K562 (cell line): ENCODE data around the gene INO80D. TPM values are rescaled to one million over a fixed set of nuclear protein-coding genes. Genes with fewer than 3 reads are reported as not detected.
"Not testable (repeated sequence)": the region's sequence is repeated elsewhere in the genome, so short reads cannot be mapped to it uniquely, and the experiment has no call there.

Experiments
- ATAC-seq: fragments of 200-7000 bp; cut with Tn5 transposase; 3 replicates; pipeline ENCODE4 v1.9.1; 2020; ENCODE audit warnings: moderate library complexity
- BruUV-seq: library from RNA; stranded (reverse); fragments of 400-500 nt; replicated peaks from 2 replicates; lab custom pipeline; 2021; lab: Mats Ljungman, UMichigan
- CTCF ChIA-PET: fragments of 300-600 bp; formaldehyde crosslinking; extraction: SDS; loops from one replicate; lab custom pipeline; 2021; ENCODE audit warnings: low intra/inter-chr PET ratio; lab: Yijun Ruan, JAX
- POLR2A ChIA-PET: fragments of 300-600, 350-650 bp; sonication (Branson Sonifier 250); formaldehyde crosslinking; extraction: SDS; loops from one replicate; lab custom pipeline; 2021; ENCODE audit warnings: antibody characterized with exemption, inconsistent platforms; lab: Yijun Ruan, JAX
- DNase-seq, 4 experiments: peaks; one replicate each; pipeline versions ENCODE4 v3.0.0 to v3.0.0-alpha.2; 2011 to 2018; ENCODE audit warnings: low spot score in 3 of 4, mixed read lengths in 3 of 4; ENCODE audit errors: extremely low read depth in 1 of 4
- FAIRE-seq: peaks from 2 replicates; lab custom pipeline; 2011; peaks lifted over from hg19 to GRCh38; lab: Jason Lieb, UNC
- H2AFZ ChIP-seq: 2 replicates; pipeline ENCODE4 v1.6.0; 2011; ENCODE audit warnings: low read depth, low read length, control low read depth, inconsistent platforms
- H3K27ac ChIP-seq: fragments of 200-600 bp; 3 replicates; pipeline ENCODE4 v1.8.0; 2011; ENCODE audit warnings: low read depth, mild to moderate bottlenecking, control low read depth, inconsistent platforms, low read length, moderate library complexity, mixed read lengths; ENCODE audit errors: extremely low read depth
- H3K27me3 ChIP-seq, 2 experiments: fragments of 300-600 bp in 1 of 2; 2 replicates in 1 of 2; 3 replicates in 1 of 2; pipeline versions ENCODE4 v1.6.0 to v1.8.0; 2011; ENCODE audit warnings: inconsistent platforms in 2 of 2, low read length in 2 of 2, mild to moderate bottlenecking in 1 of 2, mixed read lengths in 1 of 2, moderate library complexity in 1 of 2; ENCODE audit not compliant: control insufficient read depth in 2 of 2, insufficient read depth in 2 of 2
- H3K36me3 ChIP-seq: fragments of 300-600 bp; 3 replicates; pipeline ENCODE4 v1.8.0; 2011; ENCODE audit warnings: mild to moderate bottlenecking, low read length, inconsistent platforms; ENCODE audit not compliant: control insufficient read depth, insufficient read depth
- H3K4me1 ChIP-seq, 2 experiments: fragments of 200-600 bp in 1 of 2; replicated peaks in 1 of 2; 2 replicates in 1 of 2; 3 replicates in 1 of 2; pipeline versions ENCODE4 v1.5.1 to v1.8.0; 2011; ENCODE audit warnings: inconsistent platforms in 2 of 2, low read length in 2 of 2, mild to moderate bottlenecking in 1 of 2, mixed read lengths in 1 of 2, moderate library complexity in 1 of 2; ENCODE audit not compliant: control insufficient read depth in 2 of 2, insufficient read depth in 2 of 2
- H3K4me2 ChIP-seq: 2 replicates; pipeline ENCODE4 v1.6.1; 2011; ENCODE audit warnings: low read length, control low read depth, inconsistent platforms, mixed read lengths; ENCODE audit not compliant: insufficient read depth
- H3K4me3 ChIP-seq: fragments of 200-600 bp; sonication (generic), shearing (Covaris generic); 2 replicates; pipeline ENCODE4 v1.5.1; 2016; ENCODE audit warnings: control low read depth, inconsistent platforms
- H3K79me2 ChIP-seq: fragments of 200-600 bp; 3 replicates; pipeline ENCODE4 v1.8.0; 2011; ENCODE audit warnings: low read length, inconsistent platforms; ENCODE audit not compliant: control insufficient read depth, insufficient read depth
- H3K9ac ChIP-seq, 2 experiments: 2 replicates each; pipeline versions ENCODE4 v1.6.0 to v1.6.1; 2011; ENCODE audit warnings: low read depth in 2 of 2, low read length in 2 of 2, control low read depth in 1 of 2, inconsistent platforms in 1 of 2, mild to moderate bottlenecking in 1 of 2, mixed read lengths in 1 of 2; ENCODE audit not compliant: insufficient read depth in 1 of 2
- H3K9me1 ChIP-seq: one replicate; pipeline ENCODE4 v1.6.0; 2011; ENCODE audit warnings: inconsistent platforms, mild to moderate bottlenecking, low read length, moderate library complexity; ENCODE audit not compliant: control insufficient read depth, insufficient read depth
- H3K9me3 ChIP-seq: replicated peaks from 2 replicates; pipeline ENCODE4 v1.5.1; 2011; ENCODE audit warnings: low read depth, low read length, inconsistent platforms; ENCODE audit not compliant: control insufficient read depth, insufficient read depth
- H4K20me1 ChIP-seq: replicated peaks from 2 replicates; pipeline ENCODE4 v1.6.1; 2011; ENCODE audit warnings: low read length, inconsistent platforms, mixed read lengths; ENCODE audit not compliant: control insufficient read depth, insufficient read depth
- BCOR ChIP-seq: fragments of 450-650 bp; IDR thresholded peaks from 2 replicates; pipeline ENCODE4 v1.6.1; 2016
- EGR1 ChIP-seq: fragments of 450-650 bp; conservative IDR thresholded peaks from 2 replicates; pipeline ENCODE4 v1.6.1; 2017; ENCODE audit warnings: mild to moderate bottlenecking
- FOXK2 ChIP-seq, 2 experiments: fragments of 450-650 bp; IDR thresholded peaks in 1 of 2; conservative IDR thresholded peaks in 1 of 2; 2 replicates each; pipeline ENCODE4 v1.6.1; 2016; ENCODE audit warnings: low read depth in 2 of 2, mild to moderate bottlenecking in 1 of 2
- GATA2 ChIP-seq: sonication (generic); formaldehyde crosslinking; IDR thresholded peaks from 2 replicates; pipeline ENCODE4 v1.4.0; 2020; ENCODE audit warnings: mild to moderate bottlenecking, missing genetic modification reagents
- NCOA4 ChIP-seq: fragments of 450-650 bp; IDR thresholded peaks from 2 replicates; pipeline ENCODE4 v1.6.1; 2018; ENCODE audit warnings: mild to moderate bottlenecking; ENCODE audit not compliant: partially characterized antibody
- PCBP2 ChIP-seq: fragments of 200-400 bp; formaldehyde crosslinking; IDR thresholded peaks from 2 replicates; pipeline ENCODE4 v1.6.1; 2018; ENCODE audit warnings: low read length, low read depth, mild to moderate bottlenecking, moderate library complexity; ENCODE audit not compliant: poor library complexity, severe bottlenecking
- POLR3A ChIP-seq: IDR thresholded peaks from 2 replicates; pipeline ENCODE4 v1.6.1; 2011; ENCODE audit warnings: borderline replicate concordance, mild to moderate bottlenecking, moderate library complexity; ENCODE audit not compliant: insufficient read length, insufficient read depth; ENCODE audit errors: extremely low read depth
- PTRF ChIP-seq: fragments of 450-650 bp; IDR thresholded peaks from 2 replicates; pipeline ENCODE4 v1.6.1; 2016; ENCODE audit warnings: mild to moderate bottlenecking, missing genetic modification characterization, missing compliant biosample characterization
- TSC22D4 ChIP-seq: fragments of 450-650 bp; IDR thresholded peaks from 2 replicates; pipeline ENCODE4 v1.6.1; 2016; ENCODE audit warnings: missing genetic modification characterization, missing biosample characterization, control low read depth
- WHSC1 ChIP-seq: IDR thresholded peaks from one replicate; pipeline ENCODE4 v1.6.1; 2012; ENCODE audit warnings: low read length, control low read depth, inconsistent platforms
- ZNF224 ChIP-seq: sonication (generic); formaldehyde crosslinking; IDR thresholded peaks from 2 replicates; pipeline ENCODE4 v1.8.0; 2022; ENCODE audit warnings: mild to moderate bottlenecking, missing genetic modification reagents
- WGBS: fragments of 100-300 bp; shearing (Covaris generic); methylation state at CpG from one replicate; pipeline ENCODE4 v1.1.6; 2016; ENCODE audit warnings: low coverage, mixed read lengths; ENCODE audit not compliant: insufficient coverage; ENCODE audit errors: missing lambda C conversion rate; 5-methylcytosine and 5-hydroxymethylcytosine counted together
- in situ Hi-C: fragments of 300-500 bp; cut with MboI; formaldehyde crosslinking; loops from 4 replicates; pipeline ENCODE4 v1.15.0; 2018; ENCODE audit warnings: inconsistent platforms, mixed read lengths
- intact Hi-C: fragments of 100-400 bp; cut with micrococcal nuclease; formaldehyde crosslinking; loops from 2 replicates; pipeline ENCODE4 v1.14.2; 2022
- polyA plus RNA-seq, 8 experiments: library from polyadenylated mRNA; depleted of rRNA in 4 of 8; stranded (reverse) in 5 of 8; unstranded in 3 of 8; fragments of >200 nt; fragmentation: Nextera tagmentation in 2 of 8; fragmentation: Illumina TruSeq in 1 of 8; extraction: Ambion mirVana in 2 of 8; extraction: Trizol in 1 of 8; gene quantifications; 2 replicates each; pipeline versions ENCODE4 v1.2.1 to v1.2.3, GENCODE V29; 2011 to 2014; ENCODE audit warnings: inconsistent platforms in 1 of 8, missing spikeins in 1 of 8
- total RNA-seq, 7 experiments: library from RNA; depleted of rRNA in 6 of 7; stranded (reverse); fragments of >200 nt in 6 of 7; fragmentation: Illumina TruSeq in 2 of 7; extraction: Trizol in 2 of 7; gene quantifications; 2 replicates each; pipeline versions ENCODE4 v1.2.1 to v1.2.3, GENCODE V29; 2011 to 2021; ENCODE audit warnings: low replicate concordance in 1 of 7
- TF ChIP-seq, protein P1 (sequence below): fragments of 450-650 bp; conservative IDR thresholded peaks from 2 replicates; pipeline ENCODE4 v1.6.1; 2016; ENCODE audit warnings: missing genetic modification characterization, low read depth, mild to moderate bottlenecking, missing compliant biosample characterization, moderate library complexity
- TF ChIP-seq, protein P2 (sequence below): sonication (generic); formaldehyde crosslinking; IDR thresholded peaks from 2 replicates; pipeline ENCODE4 v1.4.0; 2020; ENCODE audit warnings: mild to moderate bottlenecking, missing genetic modification reagents

The INO80D gene
- total and polyA plus RNA-seq, 9 of the 15 experiments (the other 6 are each of a cell fraction or from before 2014, with no cell fraction given): 0.64 to 8.1 (median 2.9) TPM

DNA sequence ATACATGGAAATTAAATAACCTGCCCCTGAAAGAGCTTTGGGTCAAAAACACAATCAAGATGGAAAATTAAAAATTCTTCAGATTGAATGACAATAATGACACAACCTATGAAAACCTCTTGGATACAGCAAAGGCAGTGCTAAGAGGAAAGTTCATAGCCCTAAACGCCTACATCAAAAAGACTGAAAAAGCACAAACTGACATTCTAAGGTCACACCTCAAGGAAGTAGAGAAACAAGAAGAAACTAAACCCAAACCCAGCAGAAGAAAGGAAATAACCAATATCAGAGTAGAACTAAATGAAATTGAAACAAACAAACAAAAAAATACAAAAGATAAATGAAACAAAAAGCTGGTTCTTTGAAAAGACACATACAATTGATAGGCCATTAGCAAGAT, 52.5 kb downstream of the INO80D start:
- H3K9me3 ChIP-seq, H3K27me3 ChIP-seq, H4K20me1 ChIP-seq, DNase-seq, H3K4me3 ChIP-seq, POLR2A ChIA-PET, in situ Hi-C loops, H3K4me2 ChIP-seq, intact Hi-C loops, H3K79me2 ChIP-seq, CTCF ChIA-PET, H3K27ac ChIP-seq, FAIRE-seq, H2AFZ ChIP-seq, ATAC-seq, H3K9ac ChIP-seq, H3K9me1 ChIP-seq, H3K4me1 ChIP-seq, H3K36me3 ChIP-seq, BruUV-seq: not testable (repeated sequence)
- 100% methylated on average over 1 of the region's 1 CpG for WGBS

DNA sequence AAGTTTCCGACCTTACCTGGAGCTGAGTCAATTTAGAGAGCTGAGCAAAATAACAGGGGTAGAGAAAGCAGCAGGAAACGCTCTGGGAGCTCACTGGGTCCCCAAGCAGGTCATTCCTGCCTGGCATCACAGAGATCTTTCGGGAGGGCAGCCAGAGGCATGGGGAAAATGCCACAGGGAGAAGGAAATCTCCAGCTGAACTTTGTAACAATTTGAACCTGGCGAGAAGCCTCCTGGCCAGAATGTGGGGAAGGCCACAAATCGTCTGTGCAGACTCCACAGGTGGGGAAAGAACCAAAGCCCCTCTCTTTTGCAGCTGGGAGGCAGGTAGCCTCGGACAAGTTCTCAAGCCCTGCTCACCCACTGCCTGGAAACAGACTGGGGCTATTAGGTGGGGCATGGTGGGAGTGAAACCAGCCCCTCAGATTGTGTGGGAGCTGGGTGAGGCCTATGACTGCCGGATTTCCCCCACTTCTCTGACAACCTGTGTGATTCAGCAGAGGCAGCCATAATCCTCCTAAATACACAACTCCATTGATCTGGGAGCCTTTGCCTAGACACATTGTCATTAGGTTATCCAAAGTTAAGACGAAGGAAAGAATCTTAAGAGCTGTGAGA, 53.9 kb downstream of the INO80D start:
- Histone ChIP-seq H2AFZ (no peak overlapping the region), H3K36me3 (peaks cover 7% of the 10 kb centered on the region; the same call in 1 of the 3 replicates), H3K27ac (no peak overlapping the region), H3K79me2 (no peaks in the 10 kb centered on the region), H3K4me3 (no peak overlapping the region), H3K27me3 (no peaks in the 10 kb centered on the region), H3K4me1 (no peaks in the 10 kb centered on the region; a peak in 1 of 5 replicates), H3K9me3 (no peaks in the 10 kb centered on the region), H3K9ac (no peak overlapping the region), H3K4me2 (no peak overlapping the region), H4K20me1 (no peaks in the 10 kb centered on the region), H3K9me1 (no peaks in the 10 kb centered on the region)
- ATAC-seq (no peak), DNase-seq (no peak), FAIRE-seq (no peak)
- ChIA-PET POLR2A (no interaction called here), CTCF (no interaction called here)
- intact Hi-C loops: no loop called here
- BruUV-seq: no TSS peak
- in situ Hi-C loops: no loop called here
- 84% methylated on average over 6 of the region's 8 CpGs for WGBS
- TF ChIP-seq POLR3A (no peak), FOXK2 (conservative IDR thresholded peaks at IDR 0.05 in 1 of 2, IDR thresholded peaks at IDR 0.05 in 1 of 2; ENCODE audit: low read depth in 2 of 2) (no peak), BCOR (no peak), GATA2 (CRISPR knock-in tag) (no peak), WHSC1 (no peak), EGR1 (no peak), TSC22D4 (tag) (no peak), PTRF (tag) (no peak), NCOA4 (no peak), ZNF224 (CRISPR knock-in tag) (no peak), PCBP2 (no peak)
- TF ChIP-seq, protein P1, sequence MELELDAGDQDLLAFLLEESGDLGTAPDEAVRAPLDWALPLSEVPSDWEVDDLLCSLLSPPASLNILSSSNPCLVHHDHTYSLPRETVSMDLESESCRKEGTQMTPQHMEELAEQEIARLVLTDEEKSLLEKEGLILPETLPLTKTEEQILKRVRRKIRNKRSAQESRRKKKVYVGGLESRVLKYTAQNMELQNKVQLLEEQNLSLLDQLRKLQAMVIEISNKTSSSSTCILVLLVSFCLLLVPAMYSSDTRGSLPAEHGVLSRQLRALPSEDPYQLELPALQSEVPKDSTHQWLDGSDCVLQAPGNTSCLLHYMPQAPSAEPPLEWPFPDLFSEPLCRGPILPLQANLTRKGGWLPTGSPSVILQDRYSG (tag): no peak
- TF ChIP-seq, protein P2, sequence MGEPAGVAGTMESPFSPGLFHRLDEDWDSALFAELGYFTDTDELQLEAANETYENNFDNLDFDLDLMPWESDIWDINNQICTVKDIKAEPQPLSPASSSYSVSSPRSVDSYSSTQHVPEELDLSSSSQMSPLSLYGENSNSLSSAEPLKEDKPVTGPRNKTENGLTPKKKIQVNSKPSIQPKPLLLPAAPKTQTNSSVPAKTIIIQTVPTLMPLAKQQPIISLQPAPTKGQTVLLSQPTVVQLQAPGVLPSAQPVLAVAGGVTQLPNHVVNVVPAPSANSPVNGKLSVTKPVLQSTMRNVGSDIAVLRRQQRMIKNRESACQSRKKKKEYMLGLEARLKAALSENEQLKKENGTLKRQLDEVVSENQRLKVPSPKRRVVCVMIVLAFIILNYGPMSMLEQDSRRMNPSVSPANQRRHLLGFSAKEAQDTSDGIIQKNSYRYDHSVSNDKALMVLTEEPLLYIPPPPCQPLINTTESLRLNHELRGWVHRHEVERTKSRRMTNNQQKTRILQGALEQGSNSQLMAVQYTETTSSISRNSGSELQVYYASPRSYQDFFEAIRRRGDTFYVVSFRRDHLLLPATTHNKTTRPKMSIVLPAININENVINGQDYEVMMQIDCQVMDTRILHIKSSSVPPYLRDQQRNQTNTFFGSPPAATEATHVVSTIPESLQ: no peak
